HG03066 (cell line): ENCODE measurements around the gene PIP4K2A.

Experiments
- ATAC-seq: cut with Tn5 transposase; IDR thresholded peaks from one replicate; pipeline ENCODE4 v1.9.1; 2021; ENCODE audit warnings: low read depth; ENCODE audit not compliant: unreplicated experiment

Gene PIP4K2A

GRCh38 chr10:22495396-22495795 lies 219.0 kb downstream of the PIP4K2A start:
- ATAC-seq, result no peak

- ATAC-seq, result no peak
Measured at GRCh38 chr10:22494007-22494406, 220.4 kb downstream of the PIP4K2A start.

- no peak for ATAC-seq
Measured at GRCh38 chr10:22491931-22492615, 222.3 kb downstream of the PIP4K2A start.

- no peak for ATAC-seq
Measured at GRCh38 chr10:22491480-22491879, 222.9 kb downstream of the PIP4K2A start.

GRCh38 chr10:22489975-22490374 lies 224.4 kb downstream of the PIP4K2A start:
- no peak for ATAC-seq

GRCh38 chr10:22489467-22489866 lies 224.9 kb downstream of the PIP4K2A start:
- no peak for ATAC-seq

- no peak for ATAC-seq
Measured at GRCh38 chr10:22486431-22486830, 227.9 kb downstream of the PIP4K2A start.
